NB4 (cell line): ENCODE measurements around the gene THRA.

ENCODE experiments used
- DNase-seq: peaks from one replicate; pipeline ENCODE4 v3.0.0; 2010; ENCODE audit warnings: low read depth
- H3K4me3 ChIP-seq: one replicate; pipeline ENCODE4 v1.5.1; 2011; ENCODE audit warnings: mild to moderate bottlenecking, low read depth, low read length, moderate library complexity
- CTCF ChIP-seq: IDR thresholded peaks from one replicate; pipeline ENCODE4 v1.5.1; 2012; ENCODE audit warnings: low read depth, low read length
- MAX ChIP-seq: IDR thresholded peaks from 2 replicates; pipeline ENCODE4 v1.6.1; 2011; ENCODE audit warnings: low read depth, low read length
- MYC ChIP-seq: IDR thresholded peaks from 2 replicates; pipeline ENCODE4 v1.6.1; 2011; ENCODE audit warnings: low read depth, low read length
- POLR2A ChIP-seq: IDR thresholded peaks from 2 replicates; pipeline ENCODE4 v1.6.1; 2011; ENCODE audit warnings: mild to moderate bottlenecking; ENCODE audit not compliant: insufficient read length; ENCODE audit errors: extremely low read depth

Gene THRA

GRCh38 chr17:40121181-40122135, 58.7 kb downstream of the THRA start, which contains the start of gene MSL1:
MSL1 (plus strand) TSS chr17:40121971; CDS start chr17:40122613, 642 bp downstream.
- peak; percentile 88 for DNase-seq
- TF ChIP-seq MAX (no peak), POLR2A (peak; percentile 39)
- H3K4me3 ChIP-seq = peak within 1 kb of the TSS; percentile 98

- peak overlapping the region; percentile 98 for H3K4me3 ChIP-seq
- DNase-seq = peak; percentile 74
- TF ChIP-seq POLR2A (no peak), MAX (no peak), CTCF (no peak), MYC (no peak)
Observed at GRCh38 chr17:40122136-40122998, 59.6 kb downstream of the THRA start.

- H3K4me3 ChIP-seq = peak overlapping the region; percentile 98
- TF ChIP-seq MAX (no peak; the same call in 1 of the 2 replicates), POLR2A (no peak), CTCF (no peak), MYC (no peak)
- DNase-seq = peak; percentile 76
Observed at GRCh38 chr17:40122999-40123810, 60.4 kb downstream of the THRA start.

GRCh38 chr17:40123811-40124114, 61.0 kb downstream of the THRA start:
- DNase-seq = no peak
- H3K4me3 ChIP-seq = peak overlapping the region; percentile 98
- TF ChIP-seq MAX (no peak), CTCF (no peak), MYC (no peak), POLR2A (no peak)

GRCh38 chr17:40124279-40125141, 61.7 kb downstream of the THRA start:
- peak; percentile 60 for DNase-seq
- no peak for TF ChIP-seq MAX
- TF ChIP-seq CTCF = no peak
- TF ChIP-seq POLR2A = no peak
- no peak for TF ChIP-seq MYC
- H3K4me3 ChIP-seq = peak overlapping the region; percentile 98
